Effector memory CD4-positive, alpha-beta T cell (primary cell): ENCODE measurements around the gene SEC14L5.

Source experiments
- DNase-seq, 3 donors: peaks; one replicate each; pipeline ENCODE4 v3.0.0-alpha.2; 2020
- H3K27ac ChIP-seq: 2 replicates; pipeline ENCODE4 v1.7.0; 2013; ENCODE audit warnings: mild to moderate bottlenecking, low read length, moderate library complexity; ENCODE audit not compliant: insufficient read depth, poor library complexity, severe bottlenecking
- H3K27me3 ChIP-seq: replicated peaks from 2 replicates; pipeline ENCODE4 v1.7.0; 2013; ENCODE audit warnings: mild to moderate bottlenecking, low read length; ENCODE audit not compliant: insufficient read depth, control insufficient read depth, poor library complexity, severe bottlenecking
- H3K36me3 ChIP-seq: 2 replicates; pipeline ENCODE4 v1.7.0; 2013; ENCODE audit warnings: mild to moderate bottlenecking, low read length, moderate library complexity; ENCODE audit not compliant: control insufficient read depth, insufficient read depth
- H3K4me1 ChIP-seq: 2 replicates; pipeline ENCODE4 v1.7.0; 2013; ENCODE audit warnings: low read length, mild to moderate bottlenecking; ENCODE audit not compliant: control insufficient read depth, insufficient read depth, poor library complexity, severe bottlenecking
- H3K4me3 ChIP-seq: 2 replicates; pipeline ENCODE4 v1.7.0; 2013; ENCODE audit warnings: low read length, low read depth, mild to moderate bottlenecking; ENCODE audit not compliant: insufficient read depth, poor library complexity, severe bottlenecking
- H3K9me3 ChIP-seq: 2 replicates; pipeline ENCODE4 v1.7.0; 2013; ENCODE audit warnings: mild to moderate bottlenecking, low read length, moderate library complexity; ENCODE audit not compliant: control insufficient read depth
- total RNA-seq, 3 donors: gene quantifications; one replicate each; lab custom pipeline; 2026; lab: John Stamatoyannopoulos, UW

The SEC14L5 gene
- total RNA-seq: 0 reads per million in 3 donors

- Histone ChIP-seq H3K4me1 (peaks cover 11% of the 10 kb centered on the region), H3K27me3 (peaks cover 6% of the 10 kb centered on the region), H3K4me3 (peak within 1 kb of the TSS; percentile 52), H3K27ac (no peak within 1 kb of the TSS), H3K36me3 (no peaks in the 10 kb centered on the region), H3K9me3 (no peaks in the 10 kb centered on the region)
- peak; percentile 83 to 87 (median 84) for DNase-seq
These were observed at the start of gene SEC14L5 for GRCh38 chr16:4957720-4958509. Gene SEC14L5, plus strand, starts transcription at chr16:4958330. Its CDS starts 994 bp downstream, at chr16:4959324.

GRCh38 chr16:4908854-4909401 lies 49.2 kb upstream of the SEC14L5 start:
- Histone ChIP-seq H3K36me3 (no peaks in the 10 kb centered on the region), H3K4me3 (no peak overlapping the region)

GRCh38 chr16:4909825-4910224 lies 48.3 kb upstream of the SEC14L5 start:
- Histone ChIP-seq H3K4me3 (no peak overlapping the region), H3K27me3 (no peaks in the 10 kb centered on the region), H3K36me3 (no peaks in the 10 kb centered on the region), H3K27ac (no peak overlapping the region), H3K4me1 (no peaks in the 10 kb centered on the region), H3K9me3 (no peaks in the 10 kb centered on the region)
- no peak for DNase-seq

More at GRCh38 chr16:4908854-4909401, 49.2 kb upstream of the SEC14L5 start:
- DNase-seq: no peak
- Histone ChIP-seq H3K27me3 (no peaks in the 10 kb centered on the region), H3K4me1 (no peaks in the 10 kb centered on the region), H3K9me3 (no peaks in the 10 kb centered on the region), H3K27ac (no peak overlapping the region)

- H3K27me3 ChIP-seq: no peaks in the 10 kb centered on the region
- no peaks in the 10 kb centered on the region for H3K9me3 ChIP-seq
- no peak overlapping the region for H3K4me3 ChIP-seq
- no peak overlapping the region for H3K27ac ChIP-seq
- H3K36me3 ChIP-seq: no peaks in the 10 kb centered on the region
- H3K4me1 ChIP-seq: no peaks in the 10 kb centered on the region
- no peak for DNase-seq
These were observed 47.3 kb upstream of the SEC14L5 start for GRCh38 chr16:4910828-4911227.

GRCh38 chr16:4911970-4912386 lies 46.2 kb upstream of the SEC14L5 start:
- Histone ChIP-seq H3K4me3 (no peak overlapping the region), H3K27ac (no peak overlapping the region), H3K4me1 (no peaks in the 10 kb centered on the region), H3K9me3 (no peaks in the 10 kb centered on the region), H3K27me3 (no peaks in the 10 kb centered on the region), H3K36me3 (no peaks in the 10 kb centered on the region)
- no peak for DNase-seq

- Histone ChIP-seq H3K9me3 (no peaks in the 10 kb centered on the region), H3K27ac (no peak overlapping the region), H3K4me3 (no peak overlapping the region), H3K4me1 (no peaks in the 10 kb centered on the region), H3K27me3 (no peaks in the 10 kb centered on the region), H3K36me3 (no peaks in the 10 kb centered on the region)
- DNase-seq: no peak
These were observed 44.9 kb upstream of the SEC14L5 start for GRCh38 chr16:4913130-4913773.

GRCh38 chr16:4913774-4914525 lies 44.2 kb upstream of the SEC14L5 start:
- no peak overlapping the region for H3K4me3 ChIP-seq
- DNase-seq: no peak

GRCh38 chr16:4914528-4915225 lies 43.5 kb upstream of the SEC14L5 start:
- DNase-seq: no peak
- Histone ChIP-seq H3K27me3 (no peaks in the 10 kb centered on the region), H3K27ac (no peak overlapping the region), H3K36me3 (no peaks in the 10 kb centered on the region), H3K4me1 (no peaks in the 10 kb centered on the region), H3K9me3 (no peaks in the 10 kb centered on the region), H3K4me3 (no peak overlapping the region)

More at GRCh38 chr16:4913774-4914525, 44.2 kb upstream of the SEC14L5 start:
- H3K4me1 ChIP-seq: no peaks in the 10 kb centered on the region
- no peak overlapping the region for H3K27ac ChIP-seq
- H3K36me3 ChIP-seq: no peaks in the 10 kb centered on the region
- no peaks in the 10 kb centered on the region for H3K27me3 ChIP-seq
- H3K9me3 ChIP-seq: no peaks in the 10 kb centered on the region

GRCh38 chr16:4915226-4915761 lies 42.8 kb upstream of the SEC14L5 start:
- Histone ChIP-seq H3K4me1 (no peaks in the 10 kb centered on the region), H3K9me3 (no peaks in the 10 kb centered on the region), H3K27ac (no peak overlapping the region), H3K4me3 (no peak overlapping the region), H3K36me3 (no peaks in the 10 kb centered on the region), H3K27me3 (no peaks in the 10 kb centered on the region)
- DNase-seq: no peak
